Umbilical cord (tissue), 2 donors: ENCODE data around the gene RALY. TPM values are rescaled to one million over a fixed set of nuclear protein-coding genes. Genes with fewer than 3 reads are reported as not detected.
"Not testable (repeated sequence)": the region's sequence is repeated elsewhere in the genome, so short reads cannot be mapped to it uniquely, and the experiment has no call there.

Source experiments
- DNase-seq: peaks from one replicate; pipeline ENCODE4 v3.0.0-alpha.2; 2015; ENCODE audit warnings: low spot score
- total RNA-seq: library from RNA; depleted of rRNA; stranded (reverse); fragments of >200 nt; gene quantifications from one replicate; pipeline ENCODE4 v1.2.3, GENCODE V29; 2014; ENCODE audit warnings: low replicate concordance; ENCODE audit not compliant: insufficient read depth

The RALY gene
- total RNA-seq, 1 donor from 2014 or later: 68.4 TPM

DNA sequence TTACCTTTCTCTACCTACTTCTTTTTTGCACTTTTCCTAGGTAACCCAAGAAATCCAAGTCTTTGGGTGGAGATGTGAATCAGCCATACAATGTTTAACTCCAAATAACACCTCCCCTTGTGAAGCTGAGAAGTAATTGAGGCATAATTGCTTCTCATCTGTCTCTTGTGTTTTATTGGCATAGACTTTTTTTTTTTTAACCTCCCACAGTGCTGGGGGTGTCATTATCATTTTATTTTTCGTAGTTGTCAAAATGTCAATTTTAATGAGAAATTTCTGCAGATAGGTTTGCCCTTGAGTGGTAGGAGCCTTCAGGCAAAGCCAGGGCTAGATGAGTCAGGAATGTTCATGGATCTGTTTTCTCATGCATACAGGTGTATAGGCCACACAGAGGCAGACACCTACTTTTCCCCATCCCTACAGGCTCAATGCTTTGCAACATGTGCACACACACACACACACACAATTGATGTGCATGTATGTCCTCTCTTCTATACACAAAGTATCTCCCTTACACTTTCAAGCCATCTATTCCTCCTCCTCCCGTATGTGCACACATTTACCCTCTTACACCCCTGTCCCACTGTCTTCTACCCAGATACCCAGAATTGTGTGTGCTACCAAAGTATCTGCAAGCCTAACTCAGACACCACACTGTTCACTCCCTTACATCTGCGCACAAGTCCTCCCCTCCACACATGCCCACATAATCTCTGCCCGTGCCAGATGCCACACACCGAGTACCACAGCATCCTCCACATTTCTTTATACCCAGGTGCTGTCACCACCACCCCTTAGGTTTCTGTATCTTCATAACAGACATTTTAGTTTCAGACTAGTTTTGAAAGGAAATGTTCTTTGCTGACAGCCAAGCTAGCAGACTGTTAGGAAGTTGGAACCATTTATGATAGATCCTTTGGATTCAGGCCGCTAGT lies 22.0 kb downstream of the RALY start:
- no peak for DNase-seq

DNA sequence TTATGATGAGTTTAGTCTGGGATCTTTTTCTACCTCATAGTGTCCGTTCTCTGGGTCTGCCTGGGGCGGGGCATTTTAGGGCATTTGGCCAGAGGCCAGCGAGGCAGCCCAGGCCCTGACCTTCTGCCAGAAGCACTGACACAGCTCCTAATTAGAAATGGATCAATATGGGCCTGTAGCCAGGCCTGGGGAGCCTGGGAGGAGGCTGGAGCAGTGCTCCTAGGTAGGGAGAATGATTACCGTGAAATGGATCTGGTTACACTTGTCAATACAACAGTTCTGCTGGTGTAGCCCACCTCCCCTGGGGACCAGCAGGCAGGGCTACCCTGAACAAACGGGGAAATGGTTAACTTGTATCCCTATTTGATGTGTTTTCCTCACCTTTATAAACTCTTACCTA lies 23.0 kb downstream of the RALY start:
- DNase-seq: no peak

DNA sequence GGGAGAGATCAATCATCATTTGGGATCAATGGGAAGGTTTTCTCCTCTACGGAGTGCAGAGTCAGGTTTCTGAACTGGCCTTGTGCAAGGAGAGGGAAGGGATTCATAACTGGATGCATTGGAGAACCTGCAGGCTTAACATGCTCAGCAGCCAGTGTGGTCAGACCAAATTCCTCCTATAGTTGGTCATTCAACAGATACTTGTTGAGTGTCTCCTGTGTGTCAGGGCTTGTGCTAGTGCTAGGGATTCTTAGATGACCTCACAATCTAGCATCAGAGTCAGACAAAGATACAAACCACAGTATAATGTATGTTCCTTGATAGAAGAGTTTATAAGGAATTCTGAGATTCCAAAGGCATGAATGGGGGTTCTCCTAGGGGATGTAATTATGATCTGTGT lies 23.9 kb downstream of the RALY start:
- no peak for DNase-seq

DNA sequence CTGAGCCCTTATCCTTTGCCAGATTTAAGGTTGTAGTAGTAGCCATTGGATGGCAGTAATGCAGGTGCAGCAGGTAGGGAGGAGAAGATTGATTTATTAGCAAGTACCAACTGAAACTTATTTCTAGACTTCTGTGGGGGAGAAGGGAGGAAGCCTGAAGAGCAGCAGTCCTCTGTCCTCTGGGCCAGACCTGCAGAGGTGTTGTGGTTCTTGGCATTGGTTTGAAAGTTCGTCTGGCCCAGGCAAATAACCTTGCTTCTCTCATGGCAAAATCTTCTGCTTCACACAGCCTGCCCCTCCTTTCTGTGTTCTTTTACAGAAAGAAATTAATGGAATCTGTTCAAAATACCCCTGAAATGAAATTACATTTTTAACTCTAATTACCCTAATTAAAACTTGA lies 24.5 kb downstream of the RALY start:
- DNase-seq: no peak

DNA sequence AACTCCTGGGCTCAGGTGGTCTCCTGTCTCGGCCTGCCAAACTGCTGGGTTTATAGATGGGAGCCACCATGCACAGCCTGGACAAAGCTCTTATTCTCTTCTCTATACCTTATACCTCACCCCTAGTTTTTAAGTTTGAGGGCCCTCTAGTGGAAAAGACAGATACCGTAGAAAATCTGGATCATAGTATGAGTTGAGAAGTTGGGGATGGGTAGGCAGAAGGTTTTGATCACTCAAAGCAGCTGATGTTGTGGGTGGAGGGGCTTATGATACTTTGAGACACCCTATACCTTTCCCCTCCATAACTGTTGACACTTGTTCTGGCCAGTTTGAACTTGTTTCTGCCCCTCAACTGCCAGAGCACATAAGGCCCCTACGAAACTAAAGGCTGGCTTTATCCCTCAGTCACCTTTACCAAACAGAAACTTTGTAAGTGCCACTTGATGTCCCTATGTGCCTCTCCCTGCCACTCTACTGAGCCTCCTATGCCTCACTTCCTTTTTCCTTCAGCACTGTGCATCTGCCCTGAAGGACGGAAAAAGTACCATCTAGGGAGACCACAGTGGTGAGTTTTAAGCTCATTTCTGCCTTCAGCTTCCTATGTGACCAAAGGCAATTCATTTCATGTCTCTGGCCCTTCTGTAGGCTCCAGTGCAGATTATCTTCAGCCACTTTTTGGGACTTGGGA lies 28.6 kb downstream of the RALY start:
- DNase-seq: no peak

DNA sequence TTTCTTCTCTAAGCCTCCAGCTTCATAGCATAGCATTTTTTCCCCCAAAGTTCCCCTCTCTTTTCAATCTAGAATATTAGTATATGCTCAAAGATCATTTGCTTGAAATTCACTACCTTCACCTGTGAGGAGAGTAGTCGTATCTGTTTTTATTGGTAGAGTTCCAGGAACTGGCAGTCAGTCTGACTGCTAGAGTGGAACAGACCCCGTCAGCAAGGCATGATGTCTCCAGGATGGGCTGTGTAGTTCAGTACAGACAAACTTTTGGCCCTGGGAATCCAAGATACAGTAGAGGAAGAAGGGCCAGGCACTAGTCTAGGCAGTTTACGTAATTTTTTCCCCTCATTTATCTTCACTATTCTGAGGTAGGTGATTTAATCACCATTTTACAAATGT lies 29.1 kb downstream of the RALY start:
- DNase-seq: no peak

DNA sequence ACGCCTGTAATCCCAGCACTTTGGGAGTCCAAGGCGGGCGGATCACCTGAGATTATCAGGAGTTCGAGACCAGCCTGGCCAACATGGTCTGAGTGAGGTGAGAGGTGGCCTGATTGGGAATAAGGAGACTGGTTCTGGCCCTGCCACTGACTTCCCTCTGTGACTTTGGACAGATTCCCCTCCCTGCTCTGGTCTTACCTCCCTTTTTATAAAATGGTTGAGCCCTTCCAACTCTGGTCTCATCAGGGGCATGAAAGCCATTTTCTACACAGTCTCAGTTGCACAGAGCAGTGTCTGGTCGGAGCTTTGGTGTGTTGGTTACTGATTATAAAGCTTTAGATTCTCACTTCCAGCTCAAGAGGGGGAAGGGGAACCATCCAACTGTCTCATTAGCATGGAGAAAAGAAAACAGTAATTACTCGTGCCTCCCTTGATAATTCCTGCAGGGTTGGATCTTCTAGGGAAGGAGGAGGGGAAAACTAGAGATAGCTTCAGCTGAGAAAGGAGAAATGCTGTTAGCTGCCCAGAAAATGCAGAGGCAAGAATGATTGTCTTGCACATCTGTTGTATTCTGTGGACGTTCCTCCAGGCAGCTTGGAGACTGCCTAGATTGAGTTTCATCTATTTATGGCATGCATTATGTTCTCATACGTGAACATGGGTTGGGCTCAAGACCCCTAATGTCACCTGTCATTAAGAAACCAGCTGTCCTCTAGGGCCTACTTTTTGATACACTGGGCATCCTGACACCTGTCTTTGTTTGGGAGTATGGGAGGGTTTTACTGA lies 30.4 kb downstream of the RALY start:
- no peak for DNase-seq

DNA sequence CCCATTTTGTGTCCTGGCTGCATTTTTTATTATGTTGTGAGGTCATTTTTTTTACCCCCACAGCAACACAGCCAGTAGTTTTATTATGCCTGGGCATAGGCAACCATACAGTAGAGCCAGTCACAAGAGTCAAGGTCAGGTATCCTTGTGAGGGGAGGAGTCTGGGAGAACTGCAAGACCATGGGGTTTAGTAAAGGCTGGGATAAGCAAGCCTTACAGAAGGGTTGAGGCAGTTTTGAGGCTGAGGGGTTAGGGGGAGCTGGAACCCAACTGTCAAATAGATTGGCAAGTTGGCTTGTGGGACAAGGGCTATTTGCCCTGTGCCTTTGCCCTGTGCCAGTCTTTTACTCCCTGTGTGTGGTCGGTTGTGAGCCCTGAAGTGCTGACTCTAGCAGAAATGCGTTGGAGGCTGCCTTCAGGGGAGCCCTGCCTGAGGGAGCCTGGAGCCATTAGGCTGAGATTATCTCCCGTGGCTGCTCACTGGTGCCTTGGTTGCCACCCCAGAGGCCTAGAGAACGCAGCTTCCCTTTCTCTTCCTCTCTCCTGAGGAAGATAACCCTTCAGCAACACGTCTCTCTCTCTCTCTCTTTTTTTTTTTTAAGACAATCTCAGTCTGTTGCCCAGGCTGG lies 31.1 kb downstream of the RALY start:
- DNase-seq: no peak

DNA sequence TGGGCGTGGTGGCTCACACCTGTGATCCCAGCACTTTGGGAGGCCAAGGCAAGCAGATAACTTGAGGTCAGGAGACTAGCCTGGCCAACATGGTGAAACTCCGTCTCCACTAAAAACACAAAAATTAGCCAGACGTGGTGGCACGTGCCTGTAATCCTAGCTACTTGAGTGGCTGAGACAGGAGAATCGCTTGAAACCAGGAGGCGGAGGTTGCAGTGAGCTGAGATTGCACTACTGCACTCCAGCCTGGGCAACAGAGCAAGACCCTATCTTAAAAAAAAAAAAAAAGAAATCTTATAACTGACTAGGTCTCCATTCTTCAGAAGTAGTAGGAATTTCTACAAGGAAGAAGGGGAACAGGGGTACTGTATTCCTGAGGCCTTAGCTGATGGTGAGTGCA lies 34.3 kb downstream of the RALY start:
- not testable (repeated sequence) for DNase-seq

DNA sequence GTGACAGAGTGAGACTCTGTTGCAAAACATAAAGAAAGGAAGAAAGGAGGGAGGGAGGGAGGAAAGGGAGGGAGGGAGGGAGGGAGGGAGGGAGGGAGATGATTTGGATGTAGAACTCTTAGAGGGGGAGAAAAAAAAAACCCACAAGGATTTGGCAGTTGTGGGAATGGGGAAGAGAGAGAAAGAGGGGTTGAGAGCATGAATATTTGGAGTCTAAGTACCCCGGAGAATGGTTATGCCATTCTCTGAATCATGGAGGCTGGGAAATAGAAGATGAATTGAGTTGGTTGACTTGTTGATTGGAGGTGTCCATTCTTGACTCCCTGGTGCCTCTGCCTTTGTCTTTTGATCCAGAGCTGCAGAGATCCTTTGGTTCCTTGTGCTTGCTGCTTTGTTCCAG lies 35.7 kb downstream of the RALY start:
- DNase-seq: no peak

DNA sequence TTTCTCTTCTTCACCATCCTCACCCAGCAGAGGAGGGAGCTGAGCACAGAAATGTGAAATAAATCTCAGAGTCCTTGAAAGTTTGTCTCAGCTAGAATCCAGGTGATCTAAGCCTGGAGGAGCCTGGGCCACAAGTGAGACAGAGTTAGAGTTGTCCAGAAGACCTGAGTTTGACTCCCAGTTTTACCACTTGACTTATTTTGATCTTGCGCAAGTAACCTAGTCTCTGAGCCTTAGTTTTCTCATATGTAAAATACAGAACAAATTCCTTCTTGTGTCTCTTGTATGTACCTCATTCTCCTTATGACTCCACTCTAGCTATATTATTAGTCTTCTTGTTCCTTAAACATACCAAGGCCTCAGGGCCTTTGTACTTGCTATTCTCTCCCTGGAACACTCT lies 36.7 kb downstream of the RALY start:
- no peak for DNase-seq

DNA sequence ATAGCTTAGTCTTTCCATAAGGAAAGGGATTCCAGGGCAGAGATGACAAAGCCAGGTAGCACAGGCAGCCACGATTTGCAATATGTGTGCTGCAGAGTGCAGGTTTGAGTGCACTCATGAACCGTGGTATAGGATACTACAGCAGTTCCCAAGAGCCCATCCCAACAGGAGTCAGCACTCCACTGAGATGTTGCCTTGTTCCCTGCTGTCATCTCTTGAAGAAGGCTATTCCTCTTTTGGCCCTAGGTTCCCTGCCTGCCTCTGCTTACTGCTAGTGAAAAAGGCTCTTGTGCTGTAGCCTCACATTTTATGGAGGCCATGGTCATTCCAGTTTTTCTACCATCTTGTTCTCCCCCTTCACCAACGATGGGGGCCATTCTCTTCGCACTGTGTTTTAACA lies 40.2 kb downstream of the RALY start:
- no peak for DNase-seq

DNA sequence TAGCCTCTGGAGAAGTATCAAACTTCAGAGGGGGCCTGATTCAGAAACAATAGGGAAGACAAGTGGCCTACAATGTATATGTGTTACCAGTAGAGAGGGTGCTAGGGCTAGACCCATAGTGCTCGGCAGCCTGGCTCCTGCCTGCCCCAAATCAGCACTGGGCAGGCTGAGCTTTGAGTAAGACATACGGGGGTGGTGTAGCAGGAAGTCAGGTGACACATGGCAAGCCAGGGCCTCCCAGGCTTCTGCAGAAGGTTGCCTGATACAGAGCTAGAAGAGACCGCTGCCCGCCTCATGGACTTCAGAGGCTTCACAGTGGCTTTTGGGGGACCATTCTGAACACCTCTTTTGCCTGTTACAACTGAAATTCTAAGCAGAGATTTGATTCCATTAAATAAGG lies 43.4 kb downstream of the RALY start:
- DNase-seq: no peak

DNA sequence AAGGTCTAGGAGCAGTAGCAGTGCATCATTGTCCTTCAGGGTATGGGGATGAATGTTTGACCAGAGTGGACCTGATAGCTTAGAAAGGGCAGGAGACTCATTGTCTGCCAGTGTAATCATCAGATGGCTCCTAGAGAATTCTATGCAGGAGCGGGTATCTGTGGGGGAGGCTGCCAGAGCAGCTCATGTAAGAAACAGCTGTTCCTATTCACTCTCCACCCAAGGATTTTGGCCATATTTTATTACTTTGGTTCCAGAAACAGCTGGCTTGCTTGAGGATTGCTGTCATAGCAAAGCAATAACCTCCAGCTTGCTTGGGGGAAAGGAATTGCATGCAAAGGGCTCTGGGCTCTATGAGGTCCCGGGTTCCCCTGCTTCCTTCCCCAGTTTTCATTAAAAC lies 44.1 kb downstream of the RALY start:
- DNase-seq: peak; percentile 89

DNA sequence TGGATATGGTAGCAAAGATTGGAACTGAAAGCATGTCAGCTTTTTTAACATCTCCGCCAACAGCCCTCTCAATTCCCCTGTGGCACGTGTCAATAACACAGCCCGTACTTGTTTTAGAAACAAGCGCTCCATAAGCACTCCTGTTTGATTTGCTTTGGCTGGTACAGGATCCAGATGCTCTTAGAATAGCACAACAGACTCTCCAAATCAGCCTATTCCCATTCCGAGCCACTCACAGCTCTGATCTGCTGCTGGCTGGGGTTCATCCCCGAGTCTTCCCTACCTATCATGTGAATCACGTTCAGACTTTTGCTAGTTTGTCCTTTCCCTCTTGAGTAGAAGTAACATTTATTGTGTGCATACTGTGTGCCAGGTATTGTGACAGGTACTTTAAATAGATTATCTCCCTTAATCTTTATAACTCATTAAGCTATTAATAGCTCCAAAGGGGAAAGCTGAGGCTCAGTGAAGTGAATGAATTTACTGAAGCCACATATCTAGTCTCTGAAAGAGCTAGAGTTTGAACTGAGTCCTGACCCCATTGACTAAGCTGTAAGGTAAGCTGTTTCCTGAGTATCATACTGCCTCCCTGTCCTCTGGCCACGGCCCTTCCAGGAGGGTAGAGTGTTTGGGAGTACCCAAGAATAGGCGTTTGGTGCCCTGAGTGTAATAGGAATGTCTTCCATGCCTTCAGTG lies 46.7 kb downstream of the RALY start:
- DNase-seq: no peak

DNA sequence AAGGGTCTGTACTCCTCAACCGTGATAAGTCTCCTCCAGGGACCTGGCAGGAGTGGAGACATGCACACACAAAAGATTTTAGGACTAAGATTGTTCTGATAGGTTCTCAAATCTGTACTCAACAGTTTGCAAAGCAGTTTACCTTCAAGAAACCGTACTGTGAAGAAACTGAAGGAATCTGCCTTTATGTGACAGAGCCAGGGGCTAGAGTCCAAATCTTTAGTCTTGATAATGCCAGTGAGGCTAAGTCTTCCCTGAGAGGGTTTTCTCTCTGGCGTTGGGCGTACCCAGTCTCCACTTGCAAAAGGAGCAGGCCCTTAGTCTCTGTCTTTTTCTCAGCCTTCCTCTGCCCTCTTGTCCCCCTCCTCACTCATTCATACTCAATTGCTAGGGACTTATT lies 47.5 kb downstream of the RALY start:
- peak; percentile 28 for DNase-seq

DNA sequence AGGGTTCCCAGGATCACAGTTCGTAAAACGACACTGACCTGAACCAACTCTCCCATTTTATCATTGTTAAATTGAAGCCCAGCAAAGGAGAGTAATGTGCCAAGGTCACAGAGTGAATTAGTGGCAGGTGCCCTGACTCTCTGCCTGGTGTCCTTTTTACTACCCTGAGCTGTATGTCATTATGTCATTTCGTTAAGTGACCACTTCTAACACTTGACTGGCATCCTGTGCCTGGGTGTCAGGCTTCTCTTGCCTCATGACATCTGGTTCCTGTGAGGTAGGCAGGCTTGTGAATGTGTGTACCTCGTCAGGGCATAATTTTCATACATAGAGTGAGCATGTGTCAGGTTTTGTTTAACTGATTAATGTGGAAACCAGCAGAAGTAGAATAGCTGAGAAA lies 48.6 kb downstream of the RALY start:
- no peak for DNase-seq

DNA sequence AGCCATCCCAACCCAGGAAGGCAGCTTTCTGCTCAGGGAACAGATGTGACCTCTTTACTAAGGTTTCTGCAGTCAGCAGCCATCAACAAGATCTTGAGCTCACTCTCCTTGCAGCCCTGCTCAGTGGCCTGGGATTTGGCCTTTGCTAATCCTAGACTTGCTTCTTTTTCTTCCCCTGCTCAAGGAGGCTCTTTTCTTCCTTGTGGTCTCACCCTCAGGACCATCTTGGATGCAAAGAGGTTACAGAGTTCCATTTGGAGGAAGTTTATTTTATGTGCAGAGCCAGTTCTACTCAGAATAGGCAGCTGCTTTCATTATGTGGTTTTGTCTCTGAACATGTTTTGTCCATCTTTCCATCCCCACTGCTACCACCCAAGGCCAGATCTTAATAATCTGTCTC lies 49.3 kb downstream of the RALY start:
- DNase-seq: no peak

DNA sequence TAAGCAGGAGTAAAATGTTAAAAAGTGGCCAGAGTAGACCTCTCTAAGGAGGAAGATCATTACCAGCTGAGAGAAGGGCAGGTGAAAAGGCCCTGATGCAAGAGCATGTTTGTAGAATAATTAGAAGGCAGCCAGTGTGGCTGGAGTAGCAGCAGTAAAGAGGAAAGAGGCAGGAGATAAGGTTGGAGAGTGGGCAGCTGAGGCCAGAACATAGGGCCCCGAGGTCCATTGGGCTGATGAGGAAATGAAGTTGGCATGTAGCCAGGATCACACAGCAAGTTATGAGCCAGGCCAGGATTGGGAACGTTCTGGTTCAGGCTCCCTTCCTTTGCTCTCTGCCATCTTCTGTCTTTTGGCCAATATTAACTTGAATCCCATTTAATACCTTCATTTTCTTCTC lies 51.6 kb downstream of the RALY start:
- no peak for DNase-seq

DNA sequence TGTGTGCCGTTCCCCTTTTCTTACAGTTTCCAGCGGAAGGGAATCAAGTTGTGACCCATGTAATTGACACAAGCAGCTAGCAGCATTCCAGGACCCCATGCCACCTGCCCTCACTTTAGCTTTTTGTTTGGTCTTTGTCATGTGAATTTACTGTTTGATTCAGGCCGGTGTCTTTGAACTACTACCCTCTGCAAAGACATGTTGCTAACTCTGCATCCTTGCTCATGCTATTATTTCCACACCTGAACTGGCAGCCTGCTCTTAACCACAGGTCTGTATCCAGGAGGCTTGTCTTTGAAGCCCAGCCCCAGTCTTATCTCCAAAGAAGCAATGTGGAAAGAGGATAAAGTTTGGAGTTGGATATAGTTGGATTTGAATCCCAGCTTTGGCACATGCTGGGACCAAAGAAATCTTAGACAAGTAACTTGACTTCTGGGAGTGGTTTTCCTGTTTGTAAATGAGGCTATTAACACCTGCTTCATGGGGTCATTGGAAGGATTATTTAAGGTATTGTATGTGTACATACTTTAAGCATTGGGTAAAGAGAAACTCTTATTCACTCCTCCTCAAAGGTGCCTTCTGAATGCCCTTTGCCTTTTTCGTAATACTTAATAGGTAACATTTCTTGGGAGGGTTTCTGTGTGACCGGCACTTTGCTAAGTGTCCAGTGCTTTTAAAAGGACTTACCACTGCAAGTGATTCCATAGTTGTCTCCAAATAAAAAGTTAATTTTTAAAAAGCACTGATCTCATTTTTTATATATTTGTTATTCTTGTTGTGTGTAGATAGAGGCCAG lies 52.4 kb downstream of the RALY start:
- DNase-seq: no peak
